Lower leg skin (tissue), 3 donors: Measurements from ENCODE around the gene TAX1BP3.

Experiments used
- CTCF ChIP-seq, 3 donors: fragments of 450-650 bp; IDR thresholded peaks; one replicate each; pipeline ENCODE4 v1.5.1; 2016; ENCODE audit warnings: antibody characterized with exemption in 3 of 3, mild to moderate bottlenecking in 3 of 3, moderate library complexity in 2 of 3
- POLR2A ChIP-seq, 2 donors: fragments of 450-650 bp; IDR thresholded peaks; one replicate each; pipeline ENCODE4 v1.6.1; 2016 to 2017; ENCODE audit warnings: antibody characterized with exemption in 2 of 2, mild to moderate bottlenecking in 1 of 2, moderate library complexity in 1 of 2

- TF ChIP-seq CTCF (IDR thresholded peaks at IDR 0.05) (no peak), POLR2A (IDR thresholded peaks at IDR 0.05) (no peak)
These were observed 10.2 kb downstream of the TAX1BP3 start for GRCh38 chr17:3657874-3658783.
